GM13977 (cell line): Measurements from ENCODE around the gene PDLIM7.

Experiments used
- DNase-seq: peaks from one replicate; pipeline ENCODE4 v3.0.0; 2012; ENCODE audit warnings: low spot score
- CTCF ChIP-seq: IDR thresholded peaks from 2 replicates; pipeline ENCODE4 v1.5.1; 2012; ENCODE audit warnings: mild to moderate bottlenecking, control low read depth; ENCODE audit not compliant: insufficient read depth; ENCODE audit errors: extremely low read depth, missing control alignments
- in situ Hi-C: fragments of 300-500 bp; cut with MboI; formaldehyde crosslinking; loops from one replicate; pipeline ENCODE4 v1.12.0; 2022; ENCODE audit warnings: low sequenced_read_pairs, low pct_unique_long_range_greater_than_20kb, mixed read lengths, inconsistent platforms; ENCODE audit not compliant: unreplicated experiment

PDLIM7 gene

DNA sequence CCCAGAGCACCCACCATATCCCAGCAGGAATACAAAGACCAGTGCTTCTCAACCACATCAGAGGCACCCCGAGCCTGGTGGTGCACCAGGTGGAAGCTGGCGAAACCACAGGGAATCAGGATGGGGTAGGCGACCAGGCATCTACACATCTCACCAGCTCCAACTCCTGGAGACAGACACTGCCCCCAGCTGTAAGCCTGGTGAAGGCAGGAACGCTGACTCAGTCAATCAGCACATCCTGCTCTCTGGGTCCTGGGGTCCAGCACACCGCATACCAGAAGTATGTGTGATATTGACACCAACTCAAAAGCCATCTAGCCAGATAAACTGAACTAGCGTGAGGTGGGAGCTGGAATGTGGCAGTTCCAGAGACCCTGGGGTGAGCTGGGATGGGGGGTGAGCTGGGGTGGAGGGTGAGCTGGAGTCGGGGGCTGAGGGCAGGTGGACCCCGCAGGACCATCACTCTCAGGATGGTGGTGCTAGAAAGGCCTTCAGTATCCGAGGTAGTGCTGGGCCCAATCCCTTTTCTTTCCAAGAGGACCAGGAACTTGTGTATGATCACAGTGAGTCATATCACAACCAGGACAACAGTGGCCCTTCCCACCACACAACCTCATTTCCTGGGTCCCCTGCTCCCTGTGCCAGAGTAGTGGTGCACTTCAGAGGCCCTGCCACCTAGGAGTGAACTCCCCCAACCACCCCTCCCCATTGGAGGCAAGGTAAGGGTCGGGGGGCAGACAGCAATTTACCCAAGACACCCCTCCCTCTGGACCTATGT is 26.5 kb downstream of the PDLIM7 start:
- in situ Hi-C loops = no loop called here
- no peak for TF ChIP-seq CTCF
- DNase-seq = no peak

- TF ChIP-seq CTCF = no peak
- DNase-seq = no peak
- in situ Hi-C loops = no loop called here
Observed at GRCh38 chr5:177469750-177470525, 27.5 kb downstream of the PDLIM7 start.

DNA sequence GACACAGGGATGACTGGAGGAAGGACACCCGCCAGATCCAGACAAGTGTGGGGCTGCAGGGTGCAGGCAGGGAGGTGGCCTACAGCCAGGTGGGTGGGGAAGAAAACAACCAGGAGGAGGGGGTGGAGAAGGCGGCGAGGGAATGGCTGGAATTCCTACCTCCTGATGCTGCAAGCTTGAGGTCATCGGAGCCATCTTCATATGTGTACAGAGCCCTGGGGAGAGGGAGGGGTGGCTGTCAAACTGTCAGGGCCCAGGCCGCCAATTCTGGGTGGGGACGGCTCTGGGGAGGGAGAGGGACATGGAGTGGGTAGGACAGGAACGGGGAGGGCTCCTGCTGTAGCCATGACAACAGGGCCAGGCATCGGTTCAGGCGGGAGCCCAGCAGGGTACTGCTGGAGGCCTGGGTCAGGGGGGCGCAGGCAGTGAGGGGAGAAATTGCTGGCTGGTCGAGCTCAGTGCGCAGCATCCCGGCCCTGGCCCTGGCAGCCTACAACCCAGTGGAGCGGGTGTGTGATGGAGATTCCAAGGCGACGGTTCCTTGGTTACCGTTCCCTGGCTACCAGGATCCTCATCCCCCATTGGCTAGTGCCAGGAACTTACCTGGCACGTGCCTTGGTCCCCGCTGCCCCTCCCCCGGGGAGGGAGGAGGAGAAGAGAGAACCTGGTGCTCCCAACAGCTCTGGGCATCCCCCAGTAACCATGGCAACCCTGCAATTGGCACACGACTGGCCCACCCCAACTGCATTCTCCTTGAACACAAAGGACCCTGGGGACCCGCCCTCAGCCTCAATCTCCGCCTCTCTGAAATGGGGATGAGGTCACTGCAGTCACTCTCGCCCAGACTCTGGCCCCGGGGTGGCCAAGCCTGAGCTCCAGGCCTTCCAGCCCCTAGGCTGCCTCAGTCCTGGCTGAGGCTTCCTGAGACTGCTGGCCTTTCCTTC is 28.4 kb downstream of the PDLIM7 start:
- TF ChIP-seq CTCF = no peak
- no peak for DNase-seq
- in situ Hi-C loops = no loop called here

DNA sequence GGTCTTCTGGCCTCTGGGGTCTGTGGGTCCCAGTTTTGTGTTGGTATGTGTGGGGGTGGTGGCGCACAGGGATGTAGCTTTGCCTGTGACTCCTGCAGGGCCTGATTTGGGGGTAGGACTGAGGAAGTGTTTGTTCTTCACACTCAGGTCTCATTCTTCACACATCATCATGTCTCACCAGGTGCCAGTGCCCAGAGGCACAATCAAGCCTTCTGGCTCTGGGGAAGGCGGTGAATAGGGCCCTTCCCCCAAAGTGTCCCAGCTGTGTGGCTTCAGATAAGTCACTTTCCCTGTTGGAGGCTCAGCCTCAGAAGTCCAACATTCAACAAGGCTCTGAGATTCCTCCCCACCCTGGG is 29.1 kb downstream of the PDLIM7 start:
- TF ChIP-seq CTCF = no peak
- in situ Hi-C loops = no loop called here
- DNase-seq = no peak

- in situ Hi-C loops = no loop called here
- DNase-seq = no peak
- no peak for TF ChIP-seq CTCF
Observed at GRCh38 chr5:177467436-177467835, 30.0 kb downstream of the PDLIM7 start.

- DNase-seq = no peak
- in situ Hi-C loops = no loop called here
- TF ChIP-seq CTCF = no peak
Observed at GRCh38 chr5:177466861-177467260, 30.5 kb downstream of the PDLIM7 start.
